ENCODE results near the gene EFHC1.

EFHC1 gene

DNA sequence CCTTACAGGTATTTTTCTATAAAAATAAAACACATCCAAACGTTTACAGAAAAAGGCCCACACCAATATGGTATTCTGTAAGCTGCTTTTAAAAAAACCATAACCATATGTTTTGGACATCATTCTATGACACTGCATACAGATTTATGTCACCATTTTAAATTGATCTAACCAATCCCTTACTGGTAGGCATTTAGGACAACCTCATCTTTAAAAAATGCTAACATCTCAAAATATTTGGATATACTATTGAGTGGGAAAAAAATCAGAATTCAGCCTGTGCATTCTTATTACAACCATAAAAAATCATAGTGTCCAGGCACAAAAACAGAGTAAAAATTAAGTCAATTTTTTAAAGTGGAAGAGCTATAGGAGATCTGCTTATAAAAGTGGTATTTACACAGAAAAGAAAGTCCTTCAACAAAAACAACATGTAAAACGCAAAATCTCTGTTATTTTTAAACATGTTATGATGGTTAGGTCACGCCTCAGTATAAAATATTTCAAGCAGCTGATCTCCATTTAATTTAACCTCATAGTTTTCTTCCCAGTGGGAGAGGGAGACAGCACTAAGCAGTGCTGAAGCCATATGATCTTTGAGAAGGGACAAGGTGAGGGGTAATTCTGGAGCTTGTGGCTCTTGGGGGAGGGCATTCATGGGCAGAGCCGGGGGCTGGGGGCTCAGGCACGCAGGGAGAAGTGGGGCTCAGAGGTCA lies 135.5 kb downstream of the EFHC1 start:
- no peak for DNase-seq (ENCODE audit: low spot score)

DNA sequence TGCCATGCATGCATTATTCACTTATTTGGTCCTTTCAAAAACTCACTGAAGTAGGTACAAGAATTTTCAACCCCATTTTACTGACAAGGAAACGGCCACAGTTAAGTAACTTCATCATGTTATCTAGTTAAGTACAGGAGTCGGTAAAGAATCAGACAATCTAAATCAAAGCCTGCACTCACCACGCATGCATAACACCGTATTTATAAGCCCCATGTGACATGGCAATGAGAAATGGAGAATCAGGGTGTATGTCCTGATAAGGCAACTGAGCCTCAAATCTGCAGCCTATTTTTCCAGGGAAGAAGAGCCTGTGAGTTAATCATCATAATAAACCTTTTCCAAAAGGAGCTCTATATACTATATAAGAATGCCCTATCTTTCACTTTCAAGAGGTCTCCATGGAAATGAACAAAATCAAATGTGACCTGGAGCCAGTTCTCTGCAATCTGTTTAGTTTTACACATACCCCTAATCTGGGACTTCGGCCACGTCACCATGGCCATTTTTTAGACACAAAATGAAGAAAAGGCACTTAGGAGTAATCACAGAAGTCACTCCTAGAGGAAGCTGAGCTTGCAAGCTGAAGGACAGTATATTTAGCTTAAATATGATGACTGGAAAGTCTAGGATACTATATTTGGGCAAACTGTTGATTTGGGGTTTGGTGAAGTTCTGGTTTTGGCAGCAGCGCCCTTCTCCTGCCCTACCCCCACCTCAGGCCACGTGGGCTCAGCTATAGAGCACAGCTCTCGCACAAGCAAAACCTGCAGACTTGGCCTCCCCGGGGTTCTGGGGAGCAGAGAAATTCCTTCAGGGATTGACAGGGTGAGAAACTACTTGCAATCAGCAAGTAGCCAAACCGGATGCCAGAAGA lies 137.5 kb downstream of the EFHC1 start:
- no peak for DNase-seq (ENCODE audit: low spot score)

DNA sequence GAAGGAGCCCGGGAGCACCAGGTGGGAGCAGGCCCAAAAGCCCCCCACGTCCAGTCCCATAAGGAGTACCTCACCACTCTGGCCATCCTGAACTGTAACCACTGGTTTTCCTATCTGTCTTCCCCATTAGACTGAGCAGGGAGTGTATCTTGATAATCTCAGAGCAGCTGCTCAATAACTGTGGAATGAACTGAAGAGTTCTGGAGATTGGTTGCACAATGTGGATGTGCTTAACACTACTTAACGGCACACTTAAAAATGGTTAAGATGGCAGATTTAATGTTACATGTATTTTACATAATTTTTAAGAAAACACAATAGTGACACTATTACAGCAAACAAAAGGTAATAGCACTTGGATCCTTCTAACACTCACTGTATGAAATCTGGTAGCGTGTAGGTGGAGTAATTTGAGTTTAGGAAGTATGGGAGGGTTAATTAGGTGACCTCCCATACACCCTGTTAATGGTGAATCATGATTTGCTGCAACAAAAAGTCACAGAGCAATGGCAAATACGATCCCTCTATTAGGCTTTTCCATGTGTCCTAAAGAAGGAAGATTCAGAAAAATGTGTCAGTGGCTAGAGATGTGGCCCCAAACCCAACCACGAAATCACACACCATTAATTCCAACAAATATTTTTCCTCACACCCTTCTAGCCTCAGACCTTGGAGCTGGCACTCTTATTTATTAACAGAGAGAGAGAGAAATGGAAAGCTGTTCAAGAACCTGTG lies 138.3 kb downstream of the EFHC1 start:
- no peak for DNase-seq (ENCODE audit: low spot score)

DNA sequence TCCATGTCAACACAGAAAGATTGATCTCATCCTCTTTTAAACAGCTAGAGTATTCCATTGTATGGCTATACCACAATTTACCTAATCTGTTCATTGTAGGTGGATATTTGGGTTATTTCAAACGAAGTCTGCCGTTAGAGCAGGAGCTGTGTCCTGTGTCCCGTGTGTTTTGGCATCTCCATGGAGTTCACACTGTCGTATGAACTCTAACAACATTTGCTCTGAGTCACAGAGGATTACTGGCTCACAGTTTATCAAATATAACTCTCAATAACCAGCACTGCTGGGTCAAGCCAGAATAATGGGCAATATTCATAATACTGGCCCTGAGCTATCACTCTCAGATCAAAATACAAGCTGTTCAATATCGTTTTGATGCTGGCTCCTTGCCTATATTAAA lies 140.3 kb downstream of the EFHC1 start:
- no peak for DNase-seq (ENCODE audit: low spot score)

DNA sequence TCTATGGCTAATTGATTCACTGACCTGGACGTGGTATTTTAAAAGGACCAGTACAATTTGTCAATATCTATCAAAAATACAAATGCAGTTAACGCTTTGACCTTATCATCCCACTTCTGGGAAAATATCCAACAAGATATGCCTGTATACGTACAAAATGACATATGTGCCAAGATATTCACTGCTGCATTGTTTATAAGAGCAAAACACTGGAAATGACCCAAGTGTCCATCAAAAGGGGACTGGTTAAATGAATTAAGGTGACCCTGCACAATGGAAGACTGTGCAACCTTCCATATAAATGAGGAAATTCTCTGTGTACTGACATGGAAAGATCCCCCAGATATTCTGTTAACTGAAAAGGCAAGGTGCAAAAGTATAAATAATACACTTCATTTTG lies 142.8 kb downstream of the EFHC1 start:
- DNase-seq (ENCODE audit: low spot score) = no peak

DNA sequence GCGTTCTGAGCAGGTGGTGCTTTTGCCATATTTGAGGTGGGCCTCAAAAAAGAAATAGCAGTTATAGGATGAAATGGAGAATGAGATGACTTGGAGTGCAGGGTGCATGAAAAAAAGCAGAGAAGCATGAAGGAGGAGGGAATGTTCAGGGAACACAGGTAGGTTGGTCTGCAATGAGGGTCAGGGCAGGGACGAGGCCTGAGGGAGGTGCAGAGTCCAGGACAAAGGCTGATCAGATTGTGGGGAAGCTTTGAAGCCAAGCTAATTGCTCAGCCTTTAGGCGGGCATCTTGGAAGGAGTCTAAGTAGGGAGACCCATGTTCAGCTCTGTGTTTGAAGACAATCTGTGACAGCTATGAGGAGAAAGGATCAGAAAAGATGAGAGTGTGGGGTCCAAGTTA lies 144.7 kb downstream of the EFHC1 start:
- no peak for DNase-seq (ENCODE audit: low spot score)

DNA sequence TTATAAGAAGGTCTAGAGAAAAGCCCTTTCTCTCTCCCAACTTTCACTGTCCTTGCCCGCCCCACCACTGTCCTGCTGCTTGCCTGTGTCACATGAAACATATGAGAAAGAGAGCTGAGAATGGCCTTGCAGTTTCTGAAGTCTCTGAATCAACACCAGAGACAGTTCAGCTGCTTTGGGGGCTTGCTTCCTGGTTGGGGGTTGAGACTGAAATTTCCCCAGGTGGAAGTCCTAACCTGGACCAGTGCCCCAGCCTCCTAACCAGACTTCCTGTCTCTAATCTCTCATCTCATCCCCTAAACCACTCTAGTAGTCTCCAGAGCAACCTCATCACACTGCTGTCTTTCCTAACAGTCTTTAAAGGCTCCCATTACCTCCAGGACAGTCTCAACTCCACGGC lies 146.1 kb downstream of the EFHC1 start:
- no peak for DNase-seq (ENCODE audit: low spot score)

DNA sequence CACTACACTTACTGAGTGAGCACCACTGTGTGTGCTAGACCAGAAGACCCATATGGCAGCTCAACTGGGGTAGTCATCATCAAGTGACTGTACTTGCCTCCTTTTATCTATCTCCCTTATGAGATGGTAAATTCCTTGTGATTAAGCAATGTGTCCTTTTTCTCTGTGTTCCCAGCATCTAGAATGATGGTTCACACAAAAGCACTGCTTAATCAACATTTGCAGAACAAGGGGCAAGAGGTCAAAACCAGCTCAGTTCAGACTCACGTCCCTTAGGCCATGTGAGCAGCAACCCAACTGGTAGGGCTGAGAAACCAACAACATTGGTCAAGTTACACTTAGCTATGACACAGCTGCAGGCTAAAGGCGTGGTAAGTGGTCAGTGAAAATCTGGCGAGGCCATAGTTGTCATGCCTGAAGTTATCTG lies 146.7 kb downstream of the EFHC1 start:
- DNase-seq (ENCODE audit: low spot score) = no peak

DNA sequence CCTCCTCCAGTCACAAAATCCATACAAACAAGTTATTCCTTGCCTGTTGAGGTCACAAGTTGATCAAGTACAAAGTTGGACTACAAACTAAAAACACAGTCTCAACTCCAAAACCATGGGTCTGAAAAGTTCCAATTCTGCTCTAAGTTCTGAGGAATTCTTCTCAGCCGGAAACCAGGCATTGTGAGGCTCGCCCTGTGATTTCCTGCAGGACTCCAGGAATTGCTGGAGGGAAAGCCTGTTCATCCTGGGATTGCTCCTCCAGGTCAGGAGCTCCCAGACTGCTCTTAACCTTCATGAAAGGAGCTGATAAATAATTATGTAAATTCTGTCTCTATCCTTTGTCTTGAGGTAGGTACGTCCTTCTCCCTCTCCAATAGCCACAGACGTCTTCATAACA lies 148.2 kb downstream of the EFHC1 start:
- no peak for DNase-seq (ENCODE audit: low spot score)

DNA sequence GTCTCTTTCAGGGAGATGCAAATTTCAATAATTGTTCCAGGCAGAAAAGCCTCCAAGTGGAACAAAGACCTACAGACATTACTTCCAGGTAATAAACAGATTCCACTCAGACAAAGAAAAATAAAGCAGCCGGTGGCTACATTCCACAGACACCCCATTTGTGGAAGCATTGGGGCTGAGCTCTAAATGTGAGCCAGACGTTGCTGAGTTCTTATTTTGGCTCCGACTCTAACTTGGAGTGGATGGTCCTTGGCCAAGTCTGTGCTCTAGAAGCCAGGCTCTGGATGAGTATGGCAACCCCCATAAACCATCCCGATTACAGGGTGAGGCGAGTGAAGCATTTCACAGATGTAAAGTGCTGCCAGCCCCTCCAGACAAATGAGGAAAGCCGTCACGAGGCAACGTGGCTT lies 150.2 kb downstream of the EFHC1 start:
- no peak for DNase-seq (ENCODE audit: low spot score)

DNA sequence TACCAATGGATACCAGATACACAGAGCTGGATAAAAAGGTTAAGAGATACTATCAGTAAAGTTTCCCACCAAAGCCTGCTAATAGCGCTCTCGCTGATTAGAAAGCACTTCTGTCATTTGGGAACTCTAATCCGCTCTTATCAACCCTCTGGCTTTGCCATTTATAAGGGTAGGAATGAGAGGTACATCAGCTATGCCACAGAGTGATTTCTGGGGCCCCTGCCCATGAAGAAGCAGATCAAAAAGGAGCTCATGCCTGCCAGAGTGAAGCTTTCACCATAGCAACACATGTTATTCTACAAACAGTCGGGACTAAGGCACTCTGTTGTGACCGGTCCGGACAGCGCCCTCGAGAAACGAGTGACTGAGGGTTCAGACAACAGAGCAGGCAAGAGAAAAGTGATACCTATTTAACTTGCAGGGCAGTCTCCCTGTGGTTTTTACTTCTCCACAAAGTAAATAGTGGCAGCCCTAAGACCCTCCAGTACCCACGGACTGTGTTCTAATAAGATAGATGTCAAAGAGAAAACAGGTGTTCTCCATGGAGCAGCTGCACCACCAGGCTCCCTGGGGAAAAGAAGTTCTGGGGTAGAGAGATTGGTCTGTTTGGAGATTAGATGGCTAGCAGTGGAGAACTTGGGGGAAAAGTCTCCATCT lies 151.1 kb downstream of the EFHC1 start:
- no peak for DNase-seq (ENCODE audit: low spot score)

DNA sequence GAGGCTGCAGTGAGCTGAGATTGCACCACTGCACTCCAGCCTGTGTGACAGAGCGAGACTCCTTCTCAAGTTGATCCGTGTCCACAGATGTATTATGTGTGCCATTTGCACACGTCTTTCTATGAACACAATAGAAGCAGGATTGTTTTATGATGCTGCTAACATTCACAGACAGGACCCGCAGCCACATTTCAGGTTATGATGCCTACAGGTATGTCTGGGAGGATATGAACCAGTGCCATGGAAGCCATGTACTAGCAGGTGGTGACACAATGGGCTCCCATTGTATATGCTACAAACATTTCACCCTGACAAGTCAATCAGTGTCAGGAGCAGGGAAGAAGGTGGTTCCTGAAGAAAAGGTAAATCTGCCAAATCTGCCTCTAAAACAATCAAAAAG lies 152.4 kb downstream of the EFHC1 start:
- DNase-seq (ENCODE audit: low spot score) = no peak

DNA sequence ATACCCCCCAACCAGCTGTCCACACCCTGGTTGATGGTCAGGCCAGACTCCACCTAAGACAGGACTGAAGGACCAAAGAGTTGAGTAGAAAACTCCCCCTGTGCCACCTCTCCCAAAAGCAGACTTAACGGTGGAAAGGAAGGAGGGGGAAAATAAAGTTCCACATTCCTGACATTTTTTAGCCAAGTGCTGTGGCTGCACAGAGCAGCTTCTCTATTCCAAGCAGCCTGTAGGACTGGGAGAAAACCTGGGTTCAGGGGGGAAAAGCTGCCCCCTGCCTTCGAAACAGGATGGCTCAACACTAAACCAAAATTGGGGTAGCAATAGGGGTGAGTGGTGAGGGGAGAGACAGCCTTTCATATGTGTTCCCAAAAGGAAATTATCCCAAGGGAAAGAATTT lies 153.2 kb downstream of the EFHC1 start:
- no peak for DNase-seq (ENCODE audit: low spot score)
